ENCODE measurements around the gene MXRA7.

MXRA7 gene

DNA sequence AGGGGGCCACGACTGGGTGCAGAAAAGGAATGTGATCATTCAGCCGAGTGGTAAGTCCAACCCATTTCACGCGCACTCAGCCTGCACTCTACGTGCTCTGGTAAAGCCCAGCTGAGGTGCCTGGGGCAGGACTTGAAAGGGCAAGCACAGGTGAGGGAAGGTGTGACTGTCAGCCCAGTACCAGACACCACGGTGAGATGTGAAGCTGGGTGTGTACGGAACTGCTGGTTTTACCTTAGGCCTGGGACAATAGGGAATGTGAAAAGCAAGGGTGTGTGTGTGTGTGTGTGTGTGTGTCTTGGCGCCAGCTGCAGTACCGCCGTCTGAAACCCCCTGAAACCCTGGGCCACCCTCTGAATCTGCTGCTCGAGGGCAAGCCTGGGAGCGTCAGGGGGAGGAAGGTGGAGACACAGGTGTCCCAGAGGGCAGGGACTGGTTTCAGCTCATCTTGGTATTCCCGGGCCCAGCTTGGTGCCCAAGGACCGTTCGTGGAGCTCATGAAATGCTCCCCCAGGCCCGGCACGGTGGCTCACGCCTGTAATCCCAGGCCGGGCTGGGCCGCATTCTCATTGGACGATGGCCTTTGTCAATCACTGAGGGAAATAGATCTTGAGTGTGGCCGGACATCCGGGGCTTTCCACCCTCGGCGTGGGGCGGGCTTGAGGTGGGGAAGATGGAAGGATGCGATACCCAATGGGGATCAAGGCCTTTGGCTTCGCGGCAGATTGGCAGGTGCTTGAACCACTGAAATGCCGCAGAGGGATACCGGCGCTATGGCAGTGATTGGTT lies 39.4 kb downstream of the MXRA7 start:
- peak overlapping the region; percentile 71 for H3K4me3 ChIP-seq (ENCODE audit: low read depth, low read length)
- ChIA-PET CTCF (interaction anchor here (0.6 to 2.7 kb wide), 13 partner anchors 10 to 148 kb away, joined by 3 to 28 read pairs (median 4); no protein-coding TSS in a partner anchor), POLR2A (interaction anchor here (0.5 to 2.4 kb wide), 28 partner anchors 9 to 469 kb away, joined by 3 to 16 read pairs (median 6); partner anchors contain the start of genes JMJD6, METTL23, MFSD11 and MXRA7)
- H3K27ac ChIP-seq (ENCODE audit: extremely low read depth, low read depth, low read length) = peak overlapping the region; percentile 97
- H3K4me1 ChIP-seq (ENCODE audit: control insufficient read depth, insufficient read depth, low read length) = peaks cover 36% of the 10 kb centered on the region
- H3K9me3 ChIP-seq (ENCODE audit: control insufficient read depth, insufficient read depth, low read depth, low read length) = no peaks in the 10 kb centered on the region
- peaks cover 0 to 8% of the 10 kb centered on the region in 2 experiments; a peak in 2 of 3 replicates for H3K36me3 ChIP-seq (ENCODE audit: control insufficient read depth in 2 of 2, insufficient read depth in 1 of 2, low read length in 2 of 2)
- TF ChIP-seq ZNF571 (tag by site-specific recombination; IDR thresholded peaks at IDR 0.05) (no peak), ZSCAN16 (tag by site-specific recombination; IDR thresholded peaks at IDR 0.05) (peak; percentile 63; the same call in 1 of the 2 replicates), ZBTB20 (tag by site-specific recombination; IDR thresholded peaks at IDR 0.05) (peak; percentile 89), ZNF530 (tag by site-specific recombination; IDR thresholded peaks at IDR 0.05; ENCODE audit: low read depth) (no peak), ZSCAN30 (tag by site-specific recombination; IDR thresholded peaks at IDR 0.05) (peak; percentile 52; the same call in 1 of the 2 replicates), ZNF621 (tag by site-specific recombination; IDR thresholded peaks at IDR 0.05) (no peak), PRDM1 (tag by site-specific recombination; IDR thresholded peaks at IDR 0.05) (peak; percentile 93), ZIC2 (tag by site-specific recombination; IDR thresholded peaks at IDR 0.05) (peak; percentile 78), SP7 (tag by site-specific recombination; IDR thresholded peaks at IDR 0.05) (peak; percentile 88), ZNF37A (tag by site-specific recombination; IDR thresholded peaks at IDR 0.05) (no peak), ZNF146 (tag by site-specific recombination; IDR thresholded peaks at IDR 0.05) (peak; percentile 61; the same call in 1 of the 2 replicates), ZNF202 (tag by site-specific recombination; IDR thresholded peaks at IDR 0.05; ENCODE audit: borderline replicate concordance) (no peak)
- TF ChIP-seq, protein P1, sequence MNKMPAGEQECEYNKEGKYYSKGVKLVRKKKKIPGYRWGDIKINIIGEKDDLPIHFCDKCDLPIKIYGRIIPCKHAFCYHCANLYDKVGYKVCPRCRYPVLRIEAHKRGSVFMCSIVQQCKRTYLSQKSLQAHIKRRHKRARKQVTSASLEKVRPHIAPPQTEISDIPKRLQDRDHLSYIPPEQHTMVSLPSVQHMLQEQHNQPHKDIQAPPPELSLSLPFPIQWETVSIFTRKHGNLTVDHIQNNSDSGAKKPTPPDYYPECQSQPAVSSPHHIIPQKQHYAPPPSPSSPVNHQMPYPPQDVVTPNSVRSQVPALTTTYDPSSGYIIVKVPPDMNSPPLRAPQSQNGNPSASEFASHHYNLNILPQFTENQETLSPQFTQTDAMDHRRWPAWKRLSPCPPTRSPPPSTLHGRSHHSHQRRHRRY (tag by site-specific recombination; IDR thresholded peaks at IDR 0.05) = peak; percentile 91
- TF ChIP-seq, protein P2, sequence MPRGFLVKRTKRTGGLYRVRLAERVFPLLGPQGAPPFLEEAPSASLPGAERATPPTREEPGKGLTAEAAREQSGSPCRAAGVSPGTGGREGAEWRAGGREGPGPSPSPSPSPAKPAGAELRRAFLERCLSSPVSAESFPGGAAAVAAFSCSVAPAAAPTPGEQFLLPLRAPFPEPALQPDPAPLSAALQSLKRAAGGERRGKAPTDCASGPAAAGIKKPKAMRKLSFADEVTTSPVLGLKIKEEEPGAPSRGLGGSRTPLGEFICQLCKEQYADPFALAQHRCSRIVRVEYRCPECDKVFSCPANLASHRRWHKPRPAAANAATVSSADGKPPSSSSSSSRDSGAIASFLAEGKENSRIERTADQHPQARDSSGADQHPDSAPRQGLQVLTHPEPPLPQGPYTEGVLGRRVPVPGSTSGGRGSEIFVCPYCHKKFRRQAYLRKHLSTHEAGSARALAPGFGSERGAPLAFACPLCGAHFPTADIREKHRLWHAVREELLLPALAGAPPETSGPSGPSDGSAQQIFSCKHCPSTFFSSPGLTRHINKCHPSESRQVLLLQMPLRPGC (tag by site-specific recombination; IDR thresholded peaks at IDR 0.05) = peak; percentile 92
- TF ChIP-seq, protein P3, sequence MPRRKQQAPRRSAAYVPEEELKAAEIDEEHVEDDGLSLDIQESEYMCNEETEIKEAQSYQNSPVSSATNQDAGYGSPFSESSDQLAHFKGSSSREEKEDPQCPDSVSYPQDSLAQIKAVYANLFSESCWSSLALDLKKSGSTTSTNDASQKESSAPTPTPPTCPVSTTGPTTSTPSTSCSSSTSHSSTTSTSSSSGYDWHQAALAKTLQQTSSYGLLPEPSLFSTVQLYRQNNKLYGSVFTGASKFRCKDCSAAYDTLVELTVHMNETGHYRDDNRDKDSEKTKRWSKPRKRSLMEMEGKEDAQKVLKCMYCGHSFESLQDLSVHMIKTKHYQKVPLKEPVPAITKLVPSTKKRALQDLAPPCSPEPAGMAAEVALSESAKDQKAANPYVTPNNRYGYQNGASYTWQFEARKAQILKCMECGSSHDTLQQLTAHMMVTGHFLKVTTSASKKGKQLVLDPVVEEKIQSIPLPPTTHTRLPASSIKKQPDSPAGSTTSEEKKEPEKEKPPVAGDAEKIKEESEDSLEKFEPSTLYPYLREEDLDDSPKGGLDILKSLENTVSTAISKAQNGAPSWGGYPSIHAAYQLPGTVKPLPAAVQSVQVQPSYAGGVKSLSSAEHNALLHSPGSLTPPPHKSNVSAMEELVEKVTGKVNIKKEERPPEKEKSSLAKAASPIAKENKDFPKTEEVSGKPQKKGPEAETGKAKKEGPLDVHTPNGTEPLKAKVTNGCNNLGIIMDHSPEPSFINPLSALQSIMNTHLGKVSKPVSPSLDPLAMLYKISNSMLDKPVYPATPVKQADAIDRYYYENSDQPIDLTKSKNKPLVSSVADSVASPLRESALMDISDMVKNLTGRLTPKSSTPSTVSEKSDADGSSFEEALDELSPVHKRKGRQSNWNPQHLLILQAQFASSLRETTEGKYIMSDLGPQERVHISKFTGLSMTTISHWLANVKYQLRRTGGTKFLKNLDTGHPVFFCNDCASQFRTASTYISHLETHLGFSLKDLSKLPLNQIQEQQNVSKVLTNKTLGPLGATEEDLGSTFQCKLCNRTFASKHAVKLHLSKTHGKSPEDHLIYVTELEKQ (tag by site-specific recombination; IDR thresholded peaks at IDR 0.05; ENCODE audit: borderline replicate concordance) = peak; percentile 12; the same call in 1 of the 2 replicates
- TF ChIP-seq, protein P4, sequence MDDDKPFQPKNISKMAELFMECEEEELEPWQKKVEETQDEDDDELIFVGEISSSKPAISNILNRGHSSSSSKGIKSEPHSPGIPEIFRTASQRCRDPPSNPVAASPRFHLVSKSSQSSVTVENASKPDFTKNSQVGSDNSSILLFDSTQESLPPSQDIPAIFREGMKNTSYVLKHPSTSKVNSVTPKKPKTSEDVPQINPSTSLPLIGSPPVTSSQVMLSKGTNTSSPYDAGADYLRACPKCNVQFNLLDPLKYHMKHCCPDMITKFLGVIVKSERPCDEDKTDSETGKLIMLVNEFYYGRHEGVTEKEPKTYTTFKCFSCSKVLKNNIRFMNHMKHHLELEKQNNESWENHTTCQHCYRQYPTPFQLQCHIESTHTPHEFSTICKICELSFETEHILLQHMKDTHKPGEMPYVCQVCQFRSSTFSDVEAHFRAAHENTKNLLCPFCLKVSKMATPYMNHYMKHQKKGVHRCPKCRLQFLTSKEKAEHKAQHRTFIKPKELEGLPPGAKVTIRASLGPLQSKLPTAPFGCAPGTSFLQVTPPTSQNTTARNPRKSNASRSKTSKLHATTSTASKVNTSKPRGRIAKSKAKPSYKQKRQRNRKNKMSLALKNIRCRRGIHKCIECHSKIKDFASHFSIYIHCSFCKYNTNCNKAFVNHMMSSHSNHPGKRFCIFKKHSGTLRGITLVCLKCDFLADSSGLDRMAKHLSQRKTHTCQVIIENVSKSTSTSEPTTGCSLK (tag by site-specific recombination; IDR thresholded peaks at IDR 0.05) = no peak
- TF ChIP-seq, protein P5, sequence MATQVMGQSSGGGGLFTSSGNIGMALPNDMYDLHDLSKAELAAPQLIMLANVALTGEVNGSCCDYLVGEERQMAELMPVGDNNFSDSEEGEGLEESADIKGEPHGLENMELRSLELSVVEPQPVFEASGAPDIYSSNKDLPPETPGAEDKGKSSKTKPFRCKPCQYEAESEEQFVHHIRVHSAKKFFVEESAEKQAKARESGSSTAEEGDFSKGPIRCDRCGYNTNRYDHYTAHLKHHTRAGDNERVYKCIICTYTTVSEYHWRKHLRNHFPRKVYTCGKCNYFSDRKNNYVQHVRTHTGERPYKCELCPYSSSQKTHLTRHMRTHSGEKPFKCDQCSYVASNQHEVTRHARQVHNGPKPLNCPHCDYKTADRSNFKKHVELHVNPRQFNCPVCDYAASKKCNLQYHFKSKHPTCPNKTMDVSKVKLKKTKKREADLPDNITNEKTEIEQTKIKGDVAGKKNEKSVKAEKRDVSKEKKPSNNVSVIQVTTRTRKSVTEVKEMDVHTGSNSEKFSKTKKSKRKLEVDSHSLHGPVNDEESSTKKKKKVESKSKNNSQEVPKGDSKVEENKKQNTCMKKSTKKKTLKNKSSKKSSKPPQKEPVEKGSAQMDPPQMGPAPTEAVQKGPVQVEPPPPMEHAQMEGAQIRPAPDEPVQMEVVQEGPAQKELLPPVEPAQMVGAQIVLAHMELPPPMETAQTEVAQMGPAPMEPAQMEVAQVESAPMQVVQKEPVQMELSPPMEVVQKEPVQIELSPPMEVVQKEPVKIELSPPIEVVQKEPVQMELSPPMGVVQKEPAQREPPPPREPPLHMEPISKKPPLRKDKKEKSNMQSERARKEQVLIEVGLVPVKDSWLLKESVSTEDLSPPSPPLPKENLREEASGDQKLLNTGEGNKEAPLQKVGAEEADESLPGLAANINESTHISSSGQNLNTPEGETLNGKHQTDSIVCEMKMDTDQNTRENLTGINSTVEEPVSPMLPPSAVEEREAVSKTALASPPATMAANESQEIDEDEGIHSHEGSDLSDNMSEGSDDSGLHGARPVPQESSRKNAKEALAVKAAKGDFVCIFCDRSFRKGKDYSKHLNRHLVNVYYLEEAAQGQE (tag by site-specific recombination; IDR thresholded peaks at IDR 0.05) = peak; percentile 65
- TF ChIP-seq, protein P6, sequence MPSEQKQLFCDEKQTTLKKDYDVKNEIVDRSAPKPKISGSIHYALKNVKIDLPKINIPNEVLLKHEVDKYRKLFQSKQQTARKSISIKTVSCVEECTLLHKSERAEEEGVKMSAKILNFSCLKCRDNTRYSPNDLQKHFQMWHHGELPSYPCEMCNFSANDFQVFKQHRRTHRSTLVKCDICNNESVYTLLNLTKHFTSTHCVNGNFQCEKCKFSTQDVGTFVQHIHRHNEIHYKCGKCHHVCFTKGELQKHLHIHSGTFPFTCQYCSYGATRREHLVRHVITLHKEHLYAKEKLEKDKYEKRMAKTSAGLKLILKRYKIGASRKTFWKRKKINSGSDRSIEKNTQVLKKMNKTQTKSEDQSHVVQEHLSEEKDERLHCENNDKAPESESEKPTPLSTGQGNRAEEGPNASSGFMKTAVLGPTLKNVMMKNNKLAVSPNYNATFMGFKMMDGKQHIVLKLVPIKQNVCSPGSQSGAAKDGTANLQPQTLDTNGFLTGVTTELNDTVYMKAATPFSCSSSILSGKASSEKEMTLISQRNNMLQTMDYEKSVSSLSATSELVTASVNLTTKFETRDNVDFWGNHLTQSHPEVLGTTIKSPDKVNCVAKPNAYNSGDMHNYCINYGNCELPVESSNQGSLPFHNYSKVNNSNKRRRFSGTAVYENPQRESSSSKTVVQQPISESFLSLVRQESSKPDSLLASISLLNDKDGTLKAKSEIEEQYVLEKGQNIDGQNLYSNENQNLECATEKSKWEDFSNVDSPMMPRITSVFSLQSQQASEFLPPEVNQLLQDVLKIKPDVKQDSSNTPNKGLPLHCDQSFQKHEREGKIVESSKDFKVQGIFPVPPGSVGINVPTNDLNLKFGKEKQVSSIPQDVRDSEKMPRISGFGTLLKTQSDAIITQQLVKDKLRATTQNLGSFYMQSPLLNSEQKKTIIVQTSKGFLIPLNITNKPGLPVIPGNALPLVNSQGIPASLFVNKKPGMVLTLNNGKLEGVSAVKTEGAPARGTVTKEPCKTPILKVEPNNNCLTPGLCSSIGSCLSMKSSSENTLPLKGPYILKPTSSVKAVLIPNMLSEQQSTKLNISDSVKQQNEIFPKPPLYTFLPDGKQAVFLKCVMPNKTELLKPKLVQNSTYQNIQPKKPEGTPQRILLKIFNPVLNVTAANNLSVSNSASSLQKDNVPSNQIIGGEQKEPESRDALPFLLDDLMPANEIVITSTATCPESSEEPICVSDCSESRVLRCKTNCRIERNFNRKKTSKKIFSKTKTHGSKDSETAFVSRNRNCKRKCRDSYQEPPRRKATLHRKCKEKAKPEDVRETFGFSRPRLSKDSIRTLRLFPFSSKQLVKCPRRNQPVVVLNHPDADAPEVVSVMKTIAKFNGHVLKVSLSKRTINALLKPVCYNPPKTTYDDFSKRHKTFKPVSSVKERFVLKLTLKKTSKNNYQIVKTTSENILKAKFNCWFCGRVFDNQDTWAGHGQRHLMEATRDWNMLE (tag by site-specific recombination; conservative IDR thresholded peaks at IDR 0.05; ENCODE audit: low read depth) = peak; percentile 49

All from HEK293 (cell line).